ENCODE data around the gene FUCA1. TPM values are rescaled to one million over a fixed set of nuclear protein-coding genes. Genes with fewer than 3 reads are reported as not detected.
"Not testable (repeated sequence)": the region's sequence is repeated elsewhere in the genome, so short reads cannot be mapped to it uniquely, and the experiment has no call there.

FUCA1 gene
- total RNA-seq, 4 donors from 2014 or later: 19.4 to 26.9 (median 22.0) TPM

GRCh38 chr1:23854568-23854967 is 13.5 kb downstream of the FUCA1 start:
- Histone ChIP-seq H3K4me3 (no peak overlapping the region), H3K4me1 (no peaks in the 10 kb centered on the region), H3K36me3 (peaks cover 0 to 64% (median 4%) of the 10 kb centered on the region in 3 donors), H3K27me3 (no peaks in the 10 kb centered on the region), H3K9me3 (no peaks in the 10 kb centered on the region), H3K27ac (no peak overlapping the region)
- DNase-seq (ENCODE audit: low spot score in 2 of 2): no peak
- 28 to 40% methylated on average over 2 of the region's 2 CpGs for WGBS, 2 donors
- TF ChIP-seq POLR2A (IDR thresholded peaks at IDR 0.05) (no peak), EP300 (IDR thresholded peaks at IDR 0.05) (no peak), CTCF (IDR thresholded peaks at IDR 0.05) (no peak)

GRCh38 chr1:23853124-23853523 is 15.0 kb downstream of the FUCA1 start:
- not testable (repeated sequence) for DNase-seq (ENCODE audit: low spot score in 2 of 2); H3K9me3 ChIP-seq; H3K27ac ChIP-seq; H3K4me3 ChIP-seq; H3K4me1 ChIP-seq; H3K27me3 ChIP-seq
- peaks cover 0 to 56% (median 9%) of the 10 kb centered on the region in 3 donors for H3K36me3 ChIP-seq
- WGBS, 2 donors: 89 to 96% methylated on average over 10 to 11 of the region's 34 CpGs

- H3K27ac ChIP-seq, H3K27me3 ChIP-seq: not testable (repeated sequence)
- peaks cover 0 to 56% (median 15%) of the 10 kb centered on the region in 3 donors for H3K36me3 ChIP-seq
These were observed 16.7 kb downstream of the FUCA1 start for GRCh38 chr1:23851406-23851805.

GRCh38 chr1:23848673-23849616 is 19.1 kb downstream of the FUCA1 start:
- 87 to 90% methylated on average over 12 of the region's 12 CpGs for WGBS, 2 donors
- Histone ChIP-seq H3K4me1 (no peaks in the 10 kb centered on the region), H3K9me3 (peaks cover 0 to 4% (median 0%) of the 10 kb centered on the region in 4 donors), H3K27me3 (no peaks in the 10 kb centered on the region), H3K27ac (no peak overlapping the region), H3K36me3 (peaks cover 0 to 62% (median 14%) of the 10 kb centered on the region in 3 donors), H3K4me3 (no peak overlapping the region)
- no peak for DNase-seq (ENCODE audit: low spot score in 2 of 2)
- no peak for TF ChIP-seq EP300 (IDR thresholded peaks at IDR 0.05)
- no peak for TF ChIP-seq CTCF (IDR thresholded peaks at IDR 0.05)
- TF ChIP-seq POLR2A (IDR thresholded peaks at IDR 0.05): no peak

More at GRCh38 chr1:23851406-23851805, 16.7 kb downstream of the FUCA1 start:
- not testable (repeated sequence) for H3K4me1 ChIP-seq; DNase-seq (ENCODE audit: low spot score in 2 of 2); H3K9me3 ChIP-seq; H3K4me3 ChIP-seq

- H3K27ac ChIP-seq; H3K4me3 ChIP-seq; H3K27me3 ChIP-seq; H3K4me1 ChIP-seq; H3K9me3 ChIP-seq; DNase-seq (ENCODE audit: low spot score in 2 of 2): not testable (repeated sequence)
- H3K36me3 ChIP-seq: peaks cover 0 to 62% (median 14%) of the 10 kb centered on the region in 3 donors
- WGBS, 2 donors: 98 to 100% methylated on average over 2 of the region's 2 CpGs
These were observed 20.5 kb downstream of the FUCA1 start for GRCh38 chr1:23847482-23848095.

- 95 to 96% methylated on average over 2 of the region's 2 CpGs for WGBS, 2 donors
- Histone ChIP-seq H3K4me1 (no peaks in the 10 kb centered on the region), H3K27ac (no peak overlapping the region), H3K9me3 (peaks cover 0 to 4% (median 0%) of the 10 kb centered on the region in 4 donors), H3K27me3 (no peaks in the 10 kb centered on the region), H3K4me3 (no peak overlapping the region), H3K36me3 (peaks cover 0 to 46% (median 14%) of the 10 kb centered on the region in 3 donors)
- TF ChIP-seq POLR2A (IDR thresholded peaks at IDR 0.05) (no peak), CTCF (IDR thresholded peaks at IDR 0.05) (no peak), EP300 (IDR thresholded peaks at IDR 0.05) (no peak)
- DNase-seq (ENCODE audit: low spot score in 2 of 2): no peak
These were observed 22.9 kb downstream of the FUCA1 start for GRCh38 chr1:23845163-23845562.

All from tibial nerve (tissue), 4 donors.